HepG2 (cell line): ENCODE results near the gene PRELID2. TPM values are rescaled to one million over a fixed set of nuclear protein-coding genes. Genes with fewer than 3 reads are reported as not detected.

Experiments
- ATAC-seq: fragments of 200-7000 bp; cut with Tn5 transposase; 3 replicates; pipeline ENCODE4 v1.9.1; 2020; ENCODE audit warnings: mild to moderate bottlenecking, moderate library complexity
- BruUV-seq: library from RNA; stranded (reverse); fragments of 400-500 nt; replicated peaks from 2 replicates; lab custom pipeline; 2021; lab: Mats Ljungman, UMichigan
- CTCF ChIA-PET: fragments of 300-600 bp; formaldehyde crosslinking; extraction: SDS; loops from one replicate; lab custom pipeline; 2021; ENCODE audit warnings: low total read pairs, inconsistent platforms, low intra/inter-chr PET ratio; lab: Yijun Ruan, JAX
- POLR2A ChIA-PET: fragments of 350-600 bp; sonication (Branson Sonifier 250); formaldehyde crosslinking; loops from one replicate; lab custom pipeline; 2020; ENCODE audit warnings: antibody characterized with exemption, inconsistent platforms; lab: Yijun Ruan, JAX
- DNase-seq: peaks from one replicate; pipeline ENCODE4 v3.0.0-alpha.2; 2015; ENCODE audit warnings: low spot score
- FAIRE-seq: peaks from 3 replicates; lab custom pipeline; 2011; peaks lifted over from hg19 to GRCh38; lab: Jason Lieb, UNC
- H2AFZ ChIP-seq: one replicate; pipeline ENCODE4 v1.6.1; 2011; ENCODE audit warnings: low read length, inconsistent platforms
- H3K27ac ChIP-seq: fragments of 300-600 bp; 3 replicates; pipeline ENCODE4 v1.8.0; 2011; ENCODE audit warnings: mixed run types, mild to moderate bottlenecking, mixed read lengths, low read length, inconsistent platforms; ENCODE audit not compliant: insufficient read depth; ENCODE audit errors: extremely low read length
- H3K27me3 ChIP-seq, 2 experiments: fragments of 200-600 bp in 1 of 2; 2 replicates in 1 of 2; 3 replicates in 1 of 2; pipeline versions ENCODE4 v1.6.0 to v1.8.0; 2011; ENCODE audit warnings: low read length in 2 of 2, mild to moderate bottlenecking in 2 of 2, moderate library complexity in 2 of 2, inconsistent platforms in 1 of 2; ENCODE audit not compliant: insufficient read depth in 2 of 2, control insufficient read depth in 1 of 2
- H3K36me3 ChIP-seq, 2 experiments: fragments of 200-600 bp in 1 of 2; replicated peaks in 1 of 2; 2 replicates in 1 of 2; 3 replicates in 1 of 2; pipeline versions ENCODE4 v1.5.1 to v1.8.0; 2011; ENCODE audit warnings: low read length in 2 of 2, inconsistent platforms in 1 of 2; ENCODE audit not compliant: insufficient read depth in 2 of 2, control insufficient read depth in 1 of 2
- H3K4me1 ChIP-seq: 2 replicates; pipeline ENCODE4 v1.5.1; 2012; ENCODE audit warnings: low read length, inconsistent platforms; ENCODE audit not compliant: insufficient read depth
- H3K4me2 ChIP-seq: 2 replicates; pipeline ENCODE4 v1.6.0; 2011; ENCODE audit warnings: low read depth, low read length, inconsistent platforms
- H3K4me3 ChIP-seq, 3 experiments: fragments of 200-600 bp in 1 of 3; sonication (generic), shearing (Covaris generic) in 1 of 3; replicated peaks in 1 of 3; 2 replicates each; pipeline ENCODE4 v1.5.1; 2011 to 2016; ENCODE audit warnings: low read length in 3 of 3, inconsistent platforms in 2 of 3, low read depth in 2 of 3, mild to moderate bottlenecking in 2 of 3, control low read depth in 1 of 3, mixed read lengths in 1 of 3; ENCODE audit not compliant: insufficient read depth in 1 of 3
- H3K79me2 ChIP-seq: one replicate; pipeline ENCODE4 v1.6.1; 2011; ENCODE audit warnings: low read length, inconsistent platforms; ENCODE audit not compliant: insufficient read depth
- H3K9ac ChIP-seq: 2 replicates; pipeline ENCODE4 v1.6.0; 2011; ENCODE audit warnings: mild to moderate bottlenecking, low read depth, low read length, inconsistent platforms; ENCODE audit not compliant: insufficient read depth
- H3K9me3 ChIP-seq: 2 replicates; pipeline ENCODE4 v1.5.1; 2012; ENCODE audit warnings: mild to moderate bottlenecking, low read length
- H4K20me1 ChIP-seq: 2 replicates; pipeline ENCODE4 v1.6.0; 2011; ENCODE audit warnings: inconsistent platforms, mild to moderate bottlenecking, low read length, moderate library complexity; ENCODE audit not compliant: insufficient read depth
- CBX5 ChIP-seq: sonication (generic); formaldehyde crosslinking; IDR thresholded peaks from 2 replicates; pipeline ENCODE4 v1.4.0; 2020; ENCODE audit warnings: missing genetic modification reagents, borderline replicate concordance
- GTF2F1 ChIP-seq: fragments of 150-350 bp; IDR thresholded peaks from 2 replicates; pipeline ENCODE4 v1.6.1; 2014; ENCODE audit warnings: low read length
- HOXA3 ChIP-seq: sonication (generic); formaldehyde crosslinking; IDR thresholded peaks from 2 replicates; pipeline ENCODE4 v1.5.0; 2020; ENCODE audit warnings: missing genetic modification reagents
- KLF9 ChIP-seq: IDR thresholded peaks from 2 replicates; pipeline ENCODE4 v1.6.1; 2016; ENCODE audit warnings: low read depth
- MED8 ChIP-seq: sonication (generic); formaldehyde crosslinking; IDR thresholded peaks from 2 replicates; pipeline ENCODE4 v1.8.1; 2023; ENCODE audit warnings: mild to moderate bottlenecking, missing genetic modification reagents; ENCODE audit not compliant: insufficient replicate concordance
- MXD4 ChIP-seq: IDR thresholded peaks from 2 replicates; pipeline ENCODE4 v1.6.1; 2016; ENCODE audit warnings: mild to moderate bottlenecking, missing biosample characterization, missing genetic modification reagents
- SYNCRIP ChIP-seq: fragments of 200-400 bp; formaldehyde crosslinking; IDR thresholded peaks from 2 replicates; pipeline ENCODE4 v1.6.1; 2018; ENCODE audit warnings: mild to moderate bottlenecking, low read depth, low read length; ENCODE audit not compliant: insufficient read depth
- TCF7 ChIP-seq: sonication (generic); IDR thresholded peaks from 2 replicates; pipeline ENCODE4 v1.6.1; 2016; ENCODE audit warnings: antibody characterized with exemption, low read depth
- TP53 ChIP-seq: sonication (generic); formaldehyde crosslinking; conservative IDR thresholded peaks from 2 replicates; pipeline ENCODE4 v1.4.0; 2020; ENCODE audit warnings: missing genetic modification reagents
- ZBTB20 ChIP-seq: sonication (generic); formaldehyde crosslinking; IDR thresholded peaks from 2 replicates; pipeline ENCODE4 v1.8.1; 2023; ENCODE audit warnings: missing genetic modification reagents, low read depth, mild to moderate bottlenecking, borderline replicate concordance
- ZNF234 ChIP-seq: sonication (generic); formaldehyde crosslinking; conservative IDR thresholded peaks from 2 replicates; pipeline ENCODE4 v1.5.1; 2020; ENCODE audit warnings: mild to moderate bottlenecking, missing genetic modification reagents
- ZNF296 ChIP-seq: sonication (generic); formaldehyde crosslinking; conservative IDR thresholded peaks from 2 replicates; pipeline ENCODE4 v1.5.0; 2020; ENCODE audit warnings: mild to moderate bottlenecking, missing genetic modification reagents
- ZNF468 ChIP-seq: sonication (generic); formaldehyde crosslinking; IDR thresholded peaks from 2 replicates; pipeline ENCODE4 v1.8.0; 2022; ENCODE audit warnings: mild to moderate bottlenecking, moderate library complexity, missing genetic modification reagents
- WGBS: methylation state at CpG from one replicate; pipeline ENCODE4 v1.1.6; 2017; ENCODE audit warnings: low lambda C conversion rate; 5-methylcytosine and 5-hydroxymethylcytosine counted together
- in situ Hi-C: cut with HindIII; loops from 2 replicates; pipeline ENCODE4 v1.10.0; 2017; ENCODE audit warnings: low pct_unique_long_range_greater_than_20kb; ENCODE audit not compliant: extremely low pct_ligation_motif_present
- intact Hi-C: fragments of 100-400 bp; cut with micrococcal nuclease; formaldehyde crosslinking; loops from one replicate; pipeline ENCODE4 v1.10.0; 2022; ENCODE audit not compliant: unreplicated experiment
- polyA plus RNA-seq, 8 experiments: library from polyadenylated mRNA; depleted of rRNA in 3 of 8; stranded (reverse) in 7 of 8; unstranded in 1 of 8; fragments of >200 nt; fragmentation: Illumina TruSeq in 4 of 8; extraction: Trizol in 4 of 8; gene quantifications; 2 replicates each; pipeline versions ENCODE4 v1.2.1 to v1.2.3, GENCODE V29; 2011 to 2016; ENCODE audit warnings: low read depth in 4 of 8, missing spikeins in 1 of 8, mixed read lengths in 1 of 8; ENCODE audit not compliant: insufficient read depth in 1 of 8
- total RNA-seq, 5 experiments: library from RNA; depleted of rRNA; stranded (reverse); fragments of >200 nt; fragmentation: Illumina TruSeq; extraction: Trizol; gene quantifications; 2 replicates each; pipeline ENCODE4 v1.2.3, GENCODE V29; 2016; ENCODE audit warnings: low read depth in 1 of 5
- TF ChIP-seq, protein P1 (sequence below): sonication (generic); formaldehyde crosslinking; IDR thresholded peaks from 2 replicates; pipeline ENCODE4 v1.4.0; 2020; ENCODE audit warnings: mild to moderate bottlenecking, missing genetic modification reagents

The PRELID2 gene
- total and polyA plus RNA-seq, 2 of the 13 experiments (the other 11 are each of a cell fraction or from before 2014, with no cell fraction given), result 10.0 to 22.9 TPM

DNA sequence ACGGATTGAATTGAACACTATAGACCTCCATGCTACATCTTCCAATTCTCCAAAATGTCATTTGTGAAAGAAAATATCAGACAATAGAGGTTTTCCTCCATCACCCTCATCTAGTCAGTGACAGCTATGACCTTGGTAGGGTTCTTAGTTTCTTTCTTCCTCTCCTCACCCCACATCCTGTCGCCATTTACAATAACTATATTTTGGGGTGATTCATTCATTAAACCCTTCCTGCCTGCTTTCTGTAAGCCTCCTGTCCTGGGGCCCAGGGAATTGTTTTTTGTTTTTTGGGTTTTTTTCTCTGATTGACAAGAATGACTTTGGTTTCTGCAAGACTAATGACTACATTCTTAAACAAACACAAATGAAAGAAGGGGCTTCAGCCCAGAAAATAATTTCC is 82.6 kb downstream of the PRELID2 start:
- Histone ChIP-seq H4K20me1 (no peaks in the 10 kb centered on the region), H3K4me1 (no peaks in the 10 kb centered on the region), H3K27ac (no peak overlapping the region), H3K79me2 (no peaks in the 10 kb centered on the region), H3K9ac (no peak overlapping the region), H3K27me3 (no peaks in the 10 kb centered on the region), H2AFZ (no peak overlapping the region), H3K4me3 (no peak overlapping the region), H3K4me2 (no peak overlapping the region), H3K36me3 (no peaks in the 10 kb centered on the region; a peak in 1 of 5 replicates), H3K9me3 (no peaks in the 10 kb centered on the region)
- ChIA-PET CTCF (no interaction called here), POLR2A (no interaction called here)
- no TSS peak for BruUV-seq
- FAIRE-seq, result no peak
- in situ Hi-C loops (no loop called here), intact Hi-C loops (no loop called here)
- no peak for TF ChIP-seq MED8
- no peak for TF ChIP-seq ZBTB20 (CRISPR knock-in tag)
- TF ChIP-seq MXD4, result no peak
- no peak for TF ChIP-seq ZNF468 (CRISPR knock-in tag)
- TF ChIP-seq TP53 (CRISPR knock-in tag), result no peak
- TF ChIP-seq, protein P1, sequence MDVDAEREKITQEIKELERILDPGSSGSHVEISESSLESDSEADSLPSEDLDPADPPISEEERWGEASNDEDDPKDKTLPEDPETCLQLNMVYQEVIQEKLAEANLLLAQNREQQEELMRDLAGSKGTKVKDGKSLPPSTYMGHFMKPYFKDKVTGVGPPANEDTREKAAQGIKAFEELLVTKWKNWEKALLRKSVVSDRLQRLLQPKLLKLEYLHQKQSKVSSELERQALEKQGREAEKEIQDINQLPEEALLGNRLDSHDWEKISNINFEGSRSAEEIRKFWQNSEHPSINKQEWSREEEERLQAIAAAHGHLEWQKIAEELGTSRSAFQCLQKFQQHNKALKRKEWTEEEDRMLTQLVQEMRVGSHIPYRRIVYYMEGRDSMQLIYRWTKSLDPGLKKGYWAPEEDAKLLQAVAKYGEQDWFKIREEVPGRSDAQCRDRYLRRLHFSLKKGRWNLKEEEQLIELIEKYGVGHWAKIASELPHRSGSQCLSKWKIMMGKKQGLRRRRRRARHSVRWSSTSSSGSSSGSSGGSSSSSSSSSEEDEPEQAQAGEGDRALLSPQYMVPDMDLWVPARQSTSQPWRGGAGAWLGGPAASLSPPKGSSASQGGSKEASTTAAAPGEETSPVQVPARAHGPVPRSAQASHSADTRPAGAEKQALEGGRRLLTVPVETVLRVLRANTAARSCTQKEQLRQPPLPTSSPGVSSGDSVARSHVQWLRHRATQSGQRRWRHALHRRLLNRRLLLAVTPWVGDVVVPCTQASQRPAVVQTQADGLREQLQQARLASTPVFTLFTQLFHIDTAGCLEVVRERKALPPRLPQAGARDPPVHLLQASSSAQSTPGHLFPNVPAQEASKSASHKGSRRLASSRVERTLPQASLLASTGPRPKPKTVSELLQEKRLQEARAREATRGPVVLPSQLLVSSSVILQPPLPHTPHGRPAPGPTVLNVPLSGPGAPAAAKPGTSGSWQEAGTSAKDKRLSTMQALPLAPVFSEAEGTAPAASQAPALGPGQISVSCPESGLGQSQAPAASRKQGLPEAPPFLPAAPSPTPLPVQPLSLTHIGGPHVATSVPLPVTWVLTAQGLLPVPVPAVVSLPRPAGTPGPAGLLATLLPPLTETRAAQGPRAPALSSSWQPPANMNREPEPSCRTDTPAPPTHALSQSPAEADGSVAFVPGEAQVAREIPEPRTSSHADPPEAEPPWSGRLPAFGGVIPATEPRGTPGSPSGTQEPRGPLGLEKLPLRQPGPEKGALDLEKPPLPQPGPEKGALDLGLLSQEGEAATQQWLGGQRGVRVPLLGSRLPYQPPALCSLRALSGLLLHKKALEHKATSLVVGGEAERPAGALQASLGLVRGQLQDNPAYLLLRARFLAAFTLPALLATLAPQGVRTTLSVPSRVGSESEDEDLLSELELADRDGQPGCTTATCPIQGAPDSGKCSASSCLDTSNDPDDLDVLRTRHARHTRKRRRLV (CRISPR knock-in tag), result no peak
- TF ChIP-seq ZNF234 (CRISPR knock-in tag), result no peak
- no peak for TF ChIP-seq SYNCRIP
- TF ChIP-seq KLF9 (CRISPR knock-in tag), result no peak
- no peak for TF ChIP-seq HOXA3 (CRISPR knock-in tag)
- TF ChIP-seq CBX5, result no peak
- no peak for TF ChIP-seq TCF7
- no peak for TF ChIP-seq GTF2F1
- no peak for TF ChIP-seq ZNF296
- no peak for ATAC-seq
- no peak for DNase-seq
- 90% methylated on average over 2 of the region's 2 CpGs for WGBS
